Stimulated activated CD4-positive, alpha-beta T cell treated with anti-CD3 and anti-CD28 coated beads, Interleukin-4, amount 100 ng/mL, for 48 hours (primary cell): ENCODE measurements around the gene FGF21.
"Not testable (repeated sequence)": the region's sequence is repeated elsewhere in the genome, so short reads cannot be mapped to it uniquely, and the experiment has no call there.

Experiments used
- DNase-seq, 2 donors: peaks; one replicate each; pipeline ENCODE4 v3.0.0-alpha.2; 2020; ENCODE audit warnings: low read depth in 2 of 2

Gene FGF21

DNA sequence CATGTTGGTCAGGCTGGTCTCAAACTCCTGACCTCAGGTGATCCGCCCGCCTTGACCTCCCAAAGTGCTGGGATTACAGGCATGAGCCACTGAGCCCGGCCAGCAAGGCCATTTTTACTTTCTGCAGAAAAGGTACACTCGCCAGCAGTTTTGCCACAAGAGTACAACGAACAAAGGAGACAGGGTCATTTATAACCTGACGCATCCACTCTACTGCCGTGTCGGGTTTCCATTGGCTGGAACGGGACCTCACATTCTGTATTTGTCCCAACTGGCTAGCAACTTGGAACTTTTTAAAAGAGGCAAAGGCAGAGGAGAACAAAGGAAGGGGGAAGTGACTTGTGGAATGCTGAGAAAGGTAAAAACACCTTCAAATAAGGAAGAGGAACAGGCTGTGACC is 32.0 kb downstream of the FGF21 start:
- not testable (repeated sequence) for DNase-seq

DNA sequence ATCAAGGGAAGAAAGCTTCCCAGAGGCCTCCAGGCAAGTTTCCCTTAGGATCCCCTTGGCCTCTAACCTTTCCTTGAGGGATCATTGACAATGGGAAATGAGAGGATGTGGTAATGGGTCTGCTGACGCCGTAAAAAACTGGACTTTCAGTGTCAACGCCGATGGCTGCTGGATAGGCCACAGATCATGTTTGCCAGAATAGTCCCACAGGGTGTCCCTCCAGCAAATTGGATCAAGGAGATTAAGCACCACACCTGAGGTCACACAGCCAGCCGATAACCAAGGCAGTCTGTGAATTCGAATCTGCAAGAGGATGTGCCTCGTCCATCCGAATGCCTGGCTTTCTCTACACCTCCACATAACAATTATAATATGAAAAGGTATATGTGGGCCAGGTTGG is 37.9 kb downstream of the FGF21 start:
- no peak for DNase-seq

DNA sequence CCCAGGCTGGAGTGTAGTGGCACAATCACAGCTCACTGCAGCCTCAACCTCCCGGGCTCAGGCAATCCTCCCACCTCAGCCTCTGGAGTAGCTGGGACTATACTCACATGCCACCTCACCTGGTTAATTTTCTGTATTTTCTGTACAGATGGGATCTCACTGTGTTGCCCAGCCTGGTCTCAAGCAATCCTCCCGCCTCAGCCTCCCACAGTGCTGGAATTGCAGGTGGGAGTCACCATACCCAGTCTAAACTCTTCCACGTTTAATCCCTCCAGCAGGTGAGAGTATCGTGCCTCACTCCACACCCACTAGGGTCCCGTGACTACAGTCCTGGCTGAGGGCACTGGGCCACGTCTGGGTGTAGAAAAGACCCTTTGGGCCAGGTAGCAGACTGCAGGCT is 39.0 kb downstream of the FGF21 start:
- DNase-seq, result no peak

DNA sequence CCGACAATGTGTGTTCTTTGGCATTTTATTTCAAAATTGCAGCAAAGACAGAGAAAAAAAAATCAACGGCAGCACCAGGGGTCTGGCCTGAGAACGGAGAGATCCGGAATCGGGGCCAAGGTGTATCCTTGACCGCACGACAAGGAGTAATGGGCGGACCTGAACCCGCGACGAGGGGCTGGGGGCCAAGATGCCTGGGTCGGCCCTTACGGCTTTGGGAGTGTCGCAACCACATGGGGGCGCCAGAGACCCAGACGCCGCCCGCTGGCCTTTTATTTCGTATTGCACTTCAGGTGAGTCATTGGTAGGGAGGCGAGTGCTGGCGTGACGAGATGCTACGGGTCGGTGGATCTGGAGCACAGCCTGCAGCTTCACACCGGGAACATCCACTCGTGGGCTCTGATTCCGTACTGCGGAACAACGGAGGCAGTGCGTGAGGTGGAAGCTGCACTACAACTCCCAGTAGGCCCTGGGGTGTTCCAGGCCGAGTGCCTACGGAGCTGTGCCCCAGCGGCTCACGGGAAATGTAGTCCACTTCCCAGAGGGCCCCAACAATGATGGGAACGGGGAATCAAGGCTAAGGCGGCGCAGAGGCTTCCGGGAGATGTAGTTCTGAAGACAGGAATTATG is 39.8 kb downstream of the FGF21 start:
- peak; percentile 77 to 78 for DNase-seq

DNA sequence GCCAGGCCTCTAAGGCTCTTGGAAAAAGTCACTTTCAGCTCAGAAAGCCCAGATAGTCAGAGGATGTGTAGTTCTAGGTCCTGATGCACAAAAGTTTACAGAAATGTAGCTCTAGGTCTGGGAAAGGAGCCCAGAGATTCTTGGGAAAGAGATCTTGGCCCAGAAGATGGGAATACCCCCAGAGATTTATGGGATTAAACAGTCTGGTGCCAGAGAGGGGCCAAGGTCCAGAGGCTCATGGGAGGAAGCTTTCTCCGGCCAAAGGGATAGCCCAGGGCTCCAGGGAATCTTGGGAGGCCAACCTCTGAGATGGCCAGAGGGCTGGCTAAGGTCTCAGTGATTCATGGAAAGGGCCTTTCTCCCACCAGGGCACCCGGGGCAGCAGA is 40.4 kb downstream of the FGF21 start:
- no peak for DNase-seq

DNA sequence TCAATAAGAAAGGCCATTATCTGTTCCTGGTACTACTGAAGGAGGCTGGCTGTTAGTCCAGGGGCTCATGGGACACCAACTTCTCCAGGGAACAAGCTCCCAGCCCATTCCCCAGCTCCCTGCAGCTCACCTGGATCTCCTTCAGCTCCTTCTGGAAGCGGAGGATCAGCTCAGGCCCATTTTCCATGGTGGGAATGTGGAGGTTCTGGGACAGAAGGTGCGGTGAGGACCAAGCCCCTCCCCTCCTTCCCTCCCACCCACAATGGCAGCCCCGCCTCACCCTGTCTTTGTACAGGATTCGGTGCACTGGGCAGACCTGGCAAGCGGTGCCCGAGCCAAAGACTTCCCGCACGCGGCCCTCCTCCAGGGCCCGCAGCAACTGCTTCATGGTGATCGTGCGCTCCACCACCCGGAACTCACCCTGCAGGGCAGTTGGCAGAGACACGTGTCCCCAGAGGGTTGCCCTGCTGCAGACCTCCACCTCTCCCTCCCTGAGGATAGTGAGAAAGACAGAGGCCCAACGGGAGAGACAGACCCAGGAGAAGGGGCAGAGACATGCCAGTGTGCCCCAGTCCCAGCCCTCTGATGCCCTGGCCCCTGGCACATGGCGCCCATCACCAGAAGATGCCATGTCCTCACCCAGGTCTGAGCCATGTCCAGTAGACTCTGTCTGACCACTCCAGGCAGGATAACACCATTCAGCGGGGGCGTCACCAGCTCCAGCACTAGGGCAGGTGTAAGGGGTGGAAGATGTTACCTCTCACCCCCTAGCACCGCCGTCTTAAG is 41.2 kb downstream of the FGF21 start:
- no peak for DNase-seq

DNA sequence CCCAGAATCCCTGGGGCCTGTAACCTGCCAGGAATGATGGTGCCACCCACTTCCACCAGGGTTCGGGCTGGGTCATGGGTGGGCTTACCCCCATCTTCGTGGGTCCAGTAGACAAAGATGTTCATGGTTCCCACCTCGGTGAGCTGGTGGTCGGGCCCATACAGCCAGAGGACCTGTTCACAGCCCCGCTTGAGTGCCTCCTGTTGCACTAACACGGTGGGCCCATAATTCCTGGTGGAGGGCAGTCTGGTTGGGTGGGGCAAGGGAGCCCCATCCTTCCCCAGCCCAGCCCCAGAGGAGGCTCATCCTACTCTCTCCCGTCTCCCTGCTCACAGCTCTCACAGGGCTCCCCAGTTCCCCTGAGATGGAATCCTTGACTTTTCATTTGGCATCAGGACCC is 41.8 kb downstream of the FGF21 start:
- no peak for DNase-seq

DNA sequence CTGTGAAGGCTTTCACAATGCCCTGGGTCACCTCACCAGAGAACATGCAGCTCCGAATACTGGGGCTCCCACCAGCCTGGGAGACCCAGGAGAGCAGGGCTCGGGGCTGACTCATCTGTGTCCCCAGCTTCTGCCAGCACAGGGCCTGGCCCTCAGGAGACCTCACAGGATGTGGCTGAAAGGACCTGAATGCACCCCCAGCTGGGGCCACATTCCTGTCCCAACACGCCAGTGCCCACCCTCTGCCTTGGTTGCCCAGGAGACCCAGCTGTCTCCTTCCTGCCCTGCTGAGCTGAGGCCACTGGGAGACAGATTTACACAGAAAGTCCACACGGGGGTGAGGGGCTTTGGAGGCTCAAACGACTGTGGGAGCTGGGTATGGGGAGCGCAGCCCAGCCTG is 43.6 kb downstream of the FGF21 start:
- no peak for DNase-seq

DNA sequence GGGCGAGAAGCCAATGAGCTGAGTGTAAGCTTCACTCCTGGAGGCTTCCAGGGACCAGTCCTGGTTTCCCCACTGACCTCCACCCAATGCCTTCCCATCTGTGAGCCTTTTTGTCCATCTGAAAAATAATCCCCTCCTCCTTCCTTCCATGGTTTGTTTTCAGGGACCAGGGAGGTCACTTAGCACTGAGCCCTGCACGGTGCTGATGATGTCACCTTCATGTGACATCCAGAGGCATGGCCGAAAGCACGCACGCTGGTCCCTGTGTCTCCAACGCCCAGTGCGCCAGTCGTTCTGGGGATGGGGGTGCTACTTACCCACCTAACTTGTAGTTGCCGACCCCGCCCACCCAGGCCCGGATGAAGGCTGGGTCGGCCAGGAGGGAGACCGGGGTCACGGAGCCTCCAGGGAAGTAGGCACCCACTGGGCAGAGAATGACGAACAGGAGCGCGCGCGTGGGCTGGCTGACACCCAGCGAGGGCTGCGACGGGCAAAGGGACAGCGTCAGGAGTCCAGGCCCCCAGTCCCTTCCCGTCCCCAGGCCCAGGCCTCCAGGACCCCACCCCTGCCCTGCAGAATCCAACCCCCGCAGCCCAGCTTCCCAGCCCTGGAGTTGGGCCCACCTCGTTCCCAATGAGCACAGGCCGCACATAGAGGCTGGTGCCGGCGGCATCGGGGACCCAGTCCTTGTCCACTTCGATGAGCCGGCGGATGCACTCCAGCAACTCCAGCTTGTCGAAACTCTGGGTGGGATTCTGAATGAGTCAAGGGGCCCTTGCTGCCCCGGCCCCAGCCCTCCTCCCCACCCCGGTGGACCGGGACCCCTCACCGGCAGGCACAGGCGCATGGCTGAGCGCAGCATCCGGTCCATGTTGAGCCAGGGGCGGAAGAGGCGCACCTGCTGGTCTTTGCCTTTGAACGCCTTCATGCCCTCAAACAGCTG is 44.3 kb downstream of the FGF21 start:
- DNase-seq, result no peak

DNA sequence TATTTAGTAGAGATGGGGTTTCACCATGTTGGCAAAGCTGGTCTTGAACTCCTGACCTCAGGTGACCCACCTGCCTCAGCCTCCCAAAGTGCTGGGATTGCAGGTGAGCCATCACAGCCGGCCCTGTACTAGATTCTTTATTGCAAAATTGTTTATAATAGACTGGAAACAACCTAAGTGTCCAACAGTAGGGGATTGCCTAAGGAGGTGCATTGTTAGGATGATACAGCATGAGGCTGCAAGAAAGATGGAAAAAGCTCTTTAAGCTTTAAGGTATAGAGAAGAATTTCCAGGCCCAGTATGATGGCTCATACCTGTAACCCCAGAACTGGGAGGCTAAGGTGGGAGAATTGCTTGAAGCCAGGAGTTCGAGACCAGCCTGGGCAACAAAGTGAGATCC is 47.3 kb downstream of the FGF21 start:
- no peak for DNase-seq

DNA sequence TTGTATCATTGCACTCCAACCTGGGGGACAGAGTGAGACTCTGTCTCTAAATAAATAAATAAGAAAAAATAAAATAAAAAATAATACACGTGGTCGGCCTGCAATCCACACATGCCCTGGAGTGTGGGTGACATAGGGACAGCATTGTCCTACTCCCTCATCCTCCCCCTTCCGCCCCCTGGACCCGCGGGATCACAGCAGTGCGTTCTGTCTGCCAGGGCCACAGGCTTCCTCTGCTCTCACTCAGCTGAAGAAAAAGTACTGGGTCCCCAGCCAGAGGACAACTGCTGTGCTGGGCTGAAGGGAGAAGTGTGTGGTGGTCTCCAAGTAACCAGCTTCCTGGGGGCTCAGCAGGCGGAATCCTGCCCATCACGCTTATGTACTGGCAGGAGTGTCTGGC is 49.2 kb downstream of the FGF21 start:
- no peak for DNase-seq

DNA sequence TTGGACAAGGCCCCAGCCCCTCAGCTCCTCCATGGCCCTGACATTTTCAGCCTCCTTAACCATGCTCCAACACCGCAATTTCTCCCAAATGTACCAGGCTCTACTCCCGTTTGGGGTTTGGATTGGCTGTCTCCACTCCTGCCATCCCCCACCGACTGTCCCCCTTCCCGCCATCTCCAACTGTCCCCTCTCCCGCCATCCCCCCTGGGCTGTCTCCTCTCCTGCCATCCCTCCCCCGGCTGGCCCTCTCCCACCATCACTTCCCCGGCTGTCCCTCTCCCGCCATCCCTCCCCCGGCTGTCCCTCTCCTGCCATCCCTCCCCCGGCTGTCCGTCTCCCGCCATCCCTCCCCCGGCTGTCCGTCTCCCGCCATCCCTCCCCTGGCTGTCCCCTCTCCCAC is 50.1 kb downstream of the FGF21 start:
- DNase-seq, result no peak

DNA sequence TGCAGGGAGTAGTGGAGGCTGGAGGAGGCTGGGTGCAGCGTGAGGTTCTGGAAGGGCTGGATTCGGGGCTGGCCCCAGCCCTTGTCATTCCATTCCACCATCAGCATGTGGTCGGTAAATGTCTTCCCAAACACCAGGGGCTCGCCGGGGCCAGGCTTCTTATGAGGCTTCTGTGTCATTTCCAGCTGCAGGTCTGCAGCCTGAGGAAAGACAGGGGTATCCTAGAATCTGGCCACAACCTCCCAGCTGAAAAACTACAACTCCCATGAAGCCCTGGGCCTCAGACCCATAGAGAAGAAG is 51.1 kb downstream of the FGF21 start:
- no peak for DNase-seq

DNA sequence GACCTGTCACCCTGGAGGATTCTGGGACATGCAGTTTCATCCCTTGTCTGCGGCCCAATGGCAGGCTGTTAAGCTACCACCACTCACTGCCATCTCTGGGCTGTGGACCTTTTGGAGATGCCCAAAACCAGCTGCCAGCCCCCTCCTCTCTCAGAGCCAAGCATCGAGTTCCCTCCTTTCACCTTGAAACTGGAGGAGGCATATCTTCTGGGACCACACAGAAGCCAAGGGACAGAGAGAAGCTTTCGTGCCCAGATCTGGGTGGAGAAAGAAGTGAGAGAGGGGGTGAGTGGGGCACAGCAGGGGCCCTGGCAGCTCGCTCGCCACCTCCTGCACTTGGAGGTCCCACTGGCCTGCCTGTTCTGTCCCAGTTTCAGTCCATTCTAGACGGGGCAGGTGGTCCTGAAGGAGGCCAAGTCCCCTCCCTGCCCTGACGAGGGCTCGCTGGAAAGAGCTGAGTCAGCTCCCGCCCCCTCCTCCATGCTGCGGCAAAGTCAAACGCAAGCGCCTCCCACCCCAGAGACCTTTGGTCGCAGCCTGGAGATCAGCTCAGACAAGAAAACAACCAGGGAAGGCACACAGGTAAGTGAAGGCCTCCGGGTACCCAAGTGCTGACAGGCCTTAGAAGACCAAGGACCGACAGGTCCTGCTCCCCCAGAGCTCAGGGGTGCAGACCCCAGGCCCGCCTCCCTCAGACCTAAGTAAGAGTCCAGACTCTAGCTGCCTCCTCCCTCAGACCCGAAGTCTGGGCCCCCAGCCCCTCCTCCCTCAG is 51.7 kb downstream of the FGF21 start:
- DNase-seq, result no peak

DNA sequence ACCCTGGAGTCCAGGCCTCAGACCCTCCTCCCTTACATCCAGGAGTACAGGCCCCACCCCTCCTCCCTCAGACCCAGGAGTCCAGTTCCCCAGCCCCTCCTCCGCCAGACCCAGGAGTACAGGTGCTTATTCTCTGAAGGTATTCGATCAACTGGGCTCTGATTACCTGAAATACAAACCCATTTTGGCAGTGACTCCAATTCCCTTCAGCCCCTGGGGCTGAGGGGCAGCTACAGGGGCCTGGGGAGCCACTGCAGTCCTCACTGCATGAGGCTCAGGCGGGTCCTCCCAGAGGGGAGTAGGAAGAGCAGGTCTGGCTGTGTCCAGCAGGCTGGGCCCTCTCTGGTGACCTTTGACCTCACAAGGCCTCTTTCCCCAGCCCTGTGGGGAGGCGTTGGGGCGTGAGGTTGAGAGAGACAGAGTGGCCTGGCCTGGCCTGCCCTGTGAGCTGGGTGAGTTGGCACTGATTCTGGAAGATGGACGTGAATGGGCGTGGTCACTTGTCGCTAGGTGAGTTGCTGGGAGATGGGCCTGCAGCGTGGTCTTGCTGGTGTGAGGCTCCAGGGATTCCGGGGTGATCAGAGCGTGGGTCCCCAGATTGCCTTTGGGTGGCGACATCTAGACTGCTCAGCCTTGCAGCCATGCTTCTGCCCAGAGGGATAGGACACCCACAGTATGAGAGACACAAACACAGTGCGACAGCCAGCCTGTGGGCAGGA is 52.4 kb downstream of the FGF21 start:
- no peak for DNase-seq
